Nucleus accumbens (tissue), 56 donors: ENCODE measurements around the gene MAP3K6.
A peak's percentile ranks its signal among the peaks of the same experiment; 100 is the strongest.

ENCODE experiments used
- DNase-seq, 56 donors: peaks; one replicate each; lab custom pipeline; 2025; lab: John Stamatoyannopoulos, UW

MAP3K6 gene

GRCh38 chr1:27377760-27378495 lies 11.2 kb upstream of the MAP3K6 start:
- no peak for DNase-seq

GRCh38 chr1:27374362-27375086 lies 7.8 kb upstream of the MAP3K6 start, which contains the start of gene FCN3:
FCN3 (minus strand) TSS chr1:27374824; CDS start chr1:27374818, 6 bp downstream.
- DNase-seq: no peak

- DNase-seq: no peak
Observed at GRCh38 chr1:27372808-27373690, 6.3 kb upstream of the MAP3K6 start.

GRCh38 chr1:27372022-27372807 lies 5.5 kb upstream of the MAP3K6 start:
- DNase-seq: no peak

GRCh38 chr1:27368869-27369582 lies 2.3 kb upstream of the MAP3K6 start:
- no peak for DNase-seq

GRCh38 chr1:27367160-27367650 lies 444 bp upstream of the MAP3K6 start:
- no peak for DNase-seq

- DNase-seq: peak in 32 of 56 donors; percentile 12 to 72 (median 40)
Observed at GRCh38 chr1:27366113-27366410, 699 bp downstream of the MAP3K6 start.

- DNase-seq: peak in 55 of 56 donors; percentile 18 to 82 (median 58)
Observed at GRCh38 chr1:27365372-27366112, 1.2 kb downstream of the MAP3K6 start.

GRCh38 chr1:27364696-27365371 lies 1.9 kb downstream of the MAP3K6 start:
- no peak for DNase-seq

- no peak for DNase-seq
Observed at GRCh38 chr1:27363766-27364695, 2.7 kb downstream of the MAP3K6 start.

GRCh38 chr1:27361553-27361952 lies 5.2 kb downstream of the MAP3K6 start:
- DNase-seq: no peak

GRCh38 chr1:27361044-27361402 lies 5.7 kb downstream of the MAP3K6 start:
- no peak for DNase-seq

- DNase-seq: peak in 5 of 56 donors; percentile 3 to 62 (median 29)
Observed at GRCh38 chr1:27360159-27361043, 6.4 kb downstream of the MAP3K6 start.

- no peak for DNase-seq
Observed at GRCh38 chr1:27359822-27360158, 7.0 kb downstream of the MAP3K6 start.

- no peak for DNase-seq
Observed at GRCh38 chr1:27358928-27359313, 7.8 kb downstream of the MAP3K6 start.
